Stimulated activated naive CD4-positive, alpha-beta T cell (primary cell): ENCODE data around the gene NME8.
"Not testable (repeated sequence)": the region's sequence is repeated elsewhere in the genome, so short reads cannot be mapped to it uniquely, and the experiment has no call there.

Experiments used
- DNase-seq, 6 experiments: peaks; one replicate each; lab custom pipeline; 2025; lab: John Stamatoyannopoulos, UW

Gene NME8

GRCh38 chr7:37848297-37848696, at the start of gene NME8:
TSS of gene NME8 (plus strand) at chr7:37848597. CDS start at chr7:37850267, 1,670 bp downstream.
- no peak for DNase-seq

- DNase-seq, result no peak
Measured at GRCh38 chr7:37806152-37806551, 42.2 kb upstream of the NME8 start.

- DNase-seq, result not testable (repeated sequence)
Measured at GRCh38 chr7:37812161-37812580, 36.2 kb upstream of the NME8 start.

GRCh38 chr7:37815671-37816371, 32.6 kb upstream of the NME8 start:
- no peak for DNase-seq

- DNase-seq, result no peak
Measured at GRCh38 chr7:37816922-37817590, 31.3 kb upstream of the NME8 start.

GRCh38 chr7:37817591-37817960, 30.8 kb upstream of the NME8 start:
- no peak for DNase-seq

- DNase-seq, result no peak
Measured at GRCh38 chr7:37817996-37818720, 30.2 kb upstream of the NME8 start.

- DNase-seq, result no peak
Measured at GRCh38 chr7:37820708-37821468, 27.5 kb upstream of the NME8 start.

- no peak for DNase-seq
Measured at GRCh38 chr7:37822946-37823345, 25.5 kb upstream of the NME8 start.

- no peak for DNase-seq
Measured at GRCh38 chr7:37823557-37823956, 24.8 kb upstream of the NME8 start.

- DNase-seq, result no peak
Measured at GRCh38 chr7:37825038-37825437, 23.4 kb upstream of the NME8 start.

GRCh38 chr7:37826825-37827224, 21.6 kb upstream of the NME8 start:
- DNase-seq, result no peak

- DNase-seq, result no peak
Measured at GRCh38 chr7:37831244-37831643, 17.2 kb upstream of the NME8 start.

- no peak for DNase-seq
Measured at GRCh38 chr7:37832194-37832593, 16.2 kb upstream of the NME8 start.

- peak in 5 of 6 experiments; percentile 1 to 53 (median 13) for DNase-seq
Measured at GRCh38 chr7:37833107-37833817, 15.1 kb upstream of the NME8 start.

- DNase-seq, result no peak
Measured at GRCh38 chr7:37833818-37834146, 14.6 kb upstream of the NME8 start.

GRCh38 chr7:37853468-37853867, 5.1 kb downstream of the NME8 start:
- DNase-seq, result no peak

- DNase-seq, result no peak
Measured at GRCh38 chr7:37882086-37882485, 33.7 kb downstream of the NME8 start.

GRCh38 chr7:37893359-37893758, 45.0 kb downstream of the NME8 start:
- no peak for DNase-seq

- DNase-seq, result no peak
Measured at GRCh38 chr7:37894671-37895070, 46.3 kb downstream of the NME8 start.

- DNase-seq, result no peak
Measured at GRCh38 chr7:37899712-37900247, 51.4 kb downstream of the NME8 start.
